ENCODE data around the gene LIPG.
"Not testable (repeated sequence)": the region's sequence is repeated elsewhere in the genome, so short reads cannot be mapped to it uniquely, and the experiment has no call there.

LIPG gene

GRCh38 chr18:49558356-49558755 lies 3.5 kb upstream of the LIPG start:
- TF ChIP-seq, protein P1, sequence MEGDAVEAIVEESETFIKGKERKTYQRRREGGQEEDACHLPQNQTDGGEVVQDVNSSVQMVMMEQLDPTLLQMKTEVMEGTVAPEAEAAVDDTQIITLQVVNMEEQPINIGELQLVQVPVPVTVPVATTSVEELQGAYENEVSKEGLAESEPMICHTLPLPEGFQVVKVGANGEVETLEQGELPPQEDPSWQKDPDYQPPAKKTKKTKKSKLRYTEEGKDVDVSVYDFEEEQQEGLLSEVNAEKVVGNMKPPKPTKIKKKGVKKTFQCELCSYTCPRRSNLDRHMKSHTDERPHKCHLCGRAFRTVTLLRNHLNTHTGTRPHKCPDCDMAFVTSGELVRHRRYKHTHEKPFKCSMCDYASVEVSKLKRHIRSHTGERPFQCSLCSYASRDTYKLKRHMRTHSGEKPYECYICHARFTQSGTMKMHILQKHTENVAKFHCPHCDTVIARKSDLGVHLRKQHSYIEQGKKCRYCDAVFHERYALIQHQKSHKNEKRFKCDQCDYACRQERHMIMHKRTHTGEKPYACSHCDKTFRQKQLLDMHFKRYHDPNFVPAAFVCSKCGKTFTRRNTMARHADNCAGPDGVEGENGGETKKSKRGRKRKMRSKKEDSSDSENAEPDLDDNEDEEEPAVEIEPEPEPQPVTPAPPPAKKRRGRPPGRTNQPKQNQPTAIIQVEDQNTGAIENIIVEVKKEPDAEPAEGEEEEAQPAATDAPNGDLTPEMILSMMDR (IDR thresholded peaks at IDR 0.05; ENCODE audit: control insufficient read depth, insufficient read depth, low read depth, low read length, missing control alignments), result no peak
- DNase-seq (ENCODE audit: low read depth), result no peak
- no peak overlapping the region for H3K4me3 ChIP-seq (ENCODE audit: control insufficient read depth, low read depth, low read length)

DNA sequence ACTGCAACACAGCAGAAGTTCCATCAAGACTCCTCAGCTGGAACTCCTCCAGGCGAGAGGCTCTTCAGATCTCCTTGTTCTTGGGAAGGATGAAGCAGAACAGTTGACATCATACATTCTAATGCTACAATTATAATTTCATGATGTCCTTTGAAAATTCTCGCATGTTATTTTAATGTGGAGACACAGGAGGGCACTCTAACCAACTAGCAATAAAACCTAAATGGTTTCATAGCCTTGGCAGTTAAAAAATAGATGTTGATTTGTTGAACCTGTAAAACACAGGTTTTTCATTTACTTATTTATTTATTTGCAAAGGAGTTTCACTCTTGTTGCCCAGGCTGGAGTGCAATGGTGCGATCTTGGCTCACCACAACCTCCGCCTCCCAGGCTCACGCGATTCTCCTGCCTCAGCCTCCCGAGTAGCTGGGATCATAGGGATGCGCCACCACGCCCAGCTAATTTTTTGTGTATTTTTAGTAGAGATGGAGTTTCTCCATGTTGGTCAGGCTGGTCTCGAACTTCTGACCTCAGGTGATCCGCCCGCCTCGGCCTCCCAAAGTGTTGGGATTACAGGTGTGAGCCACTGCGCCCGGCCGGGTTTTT lies 2.4 kb upstream of the LIPG start:
- not testable (repeated sequence) for H3K4me3 ChIP-seq (ENCODE audit: control insufficient read depth, low read depth, low read length); DNase-seq (ENCODE audit: low read depth)
- TF ChIP-seq, protein P1 (IDR thresholded peaks at IDR 0.05; ENCODE audit: control insufficient read depth, insufficient read depth, low read depth, low read length, missing control alignments), result peak; percentile 51

DNA sequence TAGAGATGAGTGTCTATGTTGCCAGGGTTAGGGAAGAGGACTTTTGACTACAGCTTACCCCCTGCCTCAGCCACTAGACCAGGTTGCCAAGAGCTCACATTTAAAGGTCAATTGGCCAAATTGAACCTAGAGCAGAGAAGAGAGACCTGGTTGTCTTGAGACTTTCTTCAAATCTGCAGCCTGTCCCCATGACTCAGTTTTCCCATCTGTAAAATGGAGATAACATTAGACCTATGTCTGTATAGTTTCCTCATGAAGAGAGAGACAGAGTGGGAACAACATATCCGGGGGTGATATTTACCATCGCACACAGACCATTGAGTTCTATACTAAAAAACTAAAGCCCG lies 1.6 kb upstream of the LIPG start:
- H3K4me3 ChIP-seq (ENCODE audit: control insufficient read depth, low read depth, low read length), result no peak overlapping the region
- TF ChIP-seq, protein P1 (IDR thresholded peaks at IDR 0.05; ENCODE audit: control insufficient read depth, insufficient read depth, low read depth, low read length, missing control alignments), result no peak
- no peak for DNase-seq (ENCODE audit: low read depth)

GRCh38 chr18:49560624-49561288 lies 1.1 kb upstream of the LIPG start:
- TF ChIP-seq, protein P1 (IDR thresholded peaks at IDR 0.05; ENCODE audit: control insufficient read depth, insufficient read depth, low read depth, low read length, missing control alignments), result no peak
- H3K4me3 ChIP-seq (ENCODE audit: control insufficient read depth, low read depth, low read length), result peak overlapping the region; percentile 36
- no peak for DNase-seq (ENCODE audit: low read depth)

DNA sequence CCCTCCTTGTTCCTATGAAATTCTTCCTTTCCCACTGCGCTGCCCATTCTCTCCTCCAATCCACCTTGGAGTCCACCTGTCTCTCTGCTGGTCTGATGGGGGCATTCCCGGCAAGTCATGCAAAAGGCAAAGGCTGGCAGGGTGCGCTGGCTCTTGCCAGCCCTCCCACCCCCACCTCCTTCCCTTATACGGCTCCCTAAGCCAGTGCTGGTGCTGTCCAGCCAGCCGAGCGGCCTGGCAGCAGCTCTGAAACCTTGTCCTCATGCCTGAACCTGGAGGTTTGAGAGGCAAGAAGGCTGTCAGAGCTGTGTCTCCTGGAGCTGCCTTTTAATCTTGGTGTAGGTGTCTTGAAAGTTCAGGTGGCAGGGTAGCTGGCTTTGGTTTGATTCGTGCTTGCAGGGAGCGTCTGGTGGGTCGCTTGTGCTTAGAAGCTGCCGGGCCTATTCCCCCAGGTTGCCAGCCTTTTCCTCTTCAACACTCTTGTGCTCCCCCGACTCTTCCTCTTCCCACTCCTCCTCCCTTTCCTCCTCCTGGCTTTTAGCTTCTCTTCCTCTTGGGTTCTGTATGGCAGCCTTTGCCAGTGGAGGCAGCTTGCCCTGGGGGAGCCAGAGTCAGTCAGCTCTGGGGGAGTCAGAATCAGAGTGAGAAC lies 748 bp downstream of the LIPG start:
- no peak overlapping the region for H3K4me3 ChIP-seq (ENCODE audit: control insufficient read depth, low read depth, low read length)
- TF ChIP-seq, protein P1 (IDR thresholded peaks at IDR 0.05; ENCODE audit: control insufficient read depth, insufficient read depth, low read depth, low read length, missing control alignments), result no peak
- no peak for DNase-seq (ENCODE audit: low read depth)

DNA sequence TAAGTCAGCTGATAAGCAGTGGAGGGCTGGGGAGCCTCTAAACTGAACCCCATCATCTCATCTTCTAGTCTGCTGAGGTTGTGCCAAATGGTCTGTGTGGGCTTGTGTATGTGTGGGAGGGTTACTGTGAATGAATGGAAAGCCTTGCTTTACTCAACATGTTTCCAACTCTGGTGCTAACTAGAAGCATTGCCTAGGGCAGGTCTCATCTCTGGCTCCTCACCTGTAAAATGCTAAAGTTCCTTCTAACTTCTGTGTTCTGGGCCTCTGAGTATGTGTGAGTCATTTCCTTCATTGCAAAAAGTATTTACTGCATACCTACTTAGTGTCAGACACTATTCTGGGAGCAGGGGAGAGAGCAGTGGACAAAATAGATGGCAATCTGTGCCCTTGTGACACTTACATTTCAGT lies 1.3 kb downstream of the LIPG start:
- no peak overlapping the region for H3K4me3 ChIP-seq (ENCODE audit: control insufficient read depth, low read depth, low read length)
- TF ChIP-seq, protein P1 (IDR thresholded peaks at IDR 0.05; ENCODE audit: control insufficient read depth, insufficient read depth, low read depth, low read length, missing control alignments), result no peak
- no peak for DNase-seq (ENCODE audit: low read depth)

Data from AG09309 (cell line).